HCT116 (cell line): ENCODE results near the gene PIK3C3. TPM values are rescaled to one million over a fixed set of nuclear protein-coding genes. Genes with fewer than 3 reads are reported as not detected.

ENCODE experiments used
- ATAC-seq: fragments of 200-7000 bp; cut with Tn5 transposase; 2 replicates; pipeline ENCODE4 v1.9.1; 2020; ENCODE audit warnings: mild to moderate bottlenecking, moderate library complexity
- BruUV-seq: library from RNA; stranded (reverse); fragments of 400-500 nt; replicated peaks from 2 replicates; lab custom pipeline; 2021; lab: Mats Ljungman, UMichigan
- CTCF ChIA-PET: fragments of 300-600 bp; sonication (Branson Sonifier 250); formaldehyde crosslinking; loops from one replicate; lab custom pipeline; 2021; ENCODE audit warnings: antibody characterized with exemption; lab: Charles Lee
- POLR2A ChIA-PET: fragments of 300-600, 350-600 bp; sonication (Branson Sonifier 250); formaldehyde crosslinking; loops from one replicate; lab custom pipeline; 2021; ENCODE audit warnings: antibody characterized with exemption; lab: Charles Lee
- RAD21 ChIA-PET, 2 experiments: fragments of 300-600 bp; sonication (Branson Sonifier 250); formaldehyde crosslinking; loops; one replicate each; lab custom pipeline; 2023; ENCODE audit warnings: low total read pairs in 2 of 2; ENCODE audit not compliant: uncharacterized antibody in 2 of 2, unreplicated experiment in 2 of 2, low non-redundant PET in 1 of 2; lab: Charles Lee
- DNase-seq: peaks from one replicate; pipeline ENCODE4 v3.0.0-alpha.2; 2010; ENCODE audit warnings: low read depth, low spot score
- H2AFZ ChIP-seq: fragments of 200-600 bp; shearing (Covaris generic), sonication (generic); 2 replicates; pipeline ENCODE4 v1.6.1; 2017; ENCODE audit warnings: low read depth, mixed run types, mixed read lengths, antibody characterized with exemption, low read length; ENCODE audit not compliant: poor library complexity, severe bottlenecking
- H3K27ac ChIP-seq: 2 replicates; pipeline ENCODE4 v1.5.1; 2012; ENCODE audit warnings: low read depth, low read length
- H3K27me3 ChIP-seq: fragments of 200-600 bp; sonication (generic); 2 replicates; pipeline ENCODE4 v1.6.1; 2016; ENCODE audit warnings: mixed run types, low read length, mixed read lengths; ENCODE audit not compliant: insufficient read depth
- H3K36me3 ChIP-seq, 2 experiments: fragments of 200-500 bp in 1 of 2; fragments of 200-600 bp in 1 of 2; sonication (Bioruptor generic) in 1 of 2; sonication (generic) in 1 of 2; 2 replicates each; pipeline versions ENCODE4 v1.5.1 to v1.6.1; 2014 to 2016; ENCODE audit warnings: low read length in 2 of 2, inconsistent platforms in 1 of 2, mixed read lengths in 1 of 2, mixed run types in 1 of 2; ENCODE audit not compliant: insufficient read depth in 2 of 2, control insufficient read depth in 1 of 2
- H3K4me1 ChIP-seq, 2 experiments: fragments of 200-600 bp in 1 of 2; sonication (generic) in 1 of 2; 2 replicates each; pipeline versions ENCODE4 v1.5.1 to v1.6.1; 2012 to 2017; ENCODE audit warnings: low read length in 2 of 2, inconsistent platforms in 1 of 2, mild to moderate bottlenecking in 1 of 2, mixed read lengths in 1 of 2, mixed run types in 1 of 2, moderate library complexity in 1 of 2; ENCODE audit not compliant: insufficient read depth in 2 of 2, control insufficient read depth in 1 of 2
- H3K4me2 ChIP-seq: fragments of 200-600 bp; sonication (generic); 2 replicates; pipeline ENCODE4 v1.6.1; 2017; ENCODE audit warnings: mixed run types, low read length, mixed read lengths
- H3K4me3 ChIP-seq, 2 experiments: fragments of 200-600 bp in 1 of 2; sonication (generic) in 1 of 2; replicated peaks in 1 of 2; 2 replicates each; pipeline ENCODE4 v1.5.1; 2011 to 2016; ENCODE audit warnings: low read length in 2 of 2, control low read depth in 1 of 2, low read depth in 1 of 2, mild to moderate bottlenecking in 1 of 2, mixed read lengths in 1 of 2, mixed run types in 1 of 2
- H3K79me2 ChIP-seq: fragments of 200-600 bp; sonication (generic); 2 replicates; pipeline ENCODE4 v1.6.1; 2017; ENCODE audit warnings: mild to moderate bottlenecking, mixed run types, low read length, moderate library complexity, mixed read lengths; ENCODE audit not compliant: insufficient read depth
- H3K9ac ChIP-seq: fragments of 200-600 bp; sonication (generic); 2 replicates; pipeline ENCODE4 v1.6.1; 2016; ENCODE audit warnings: low read length, mixed read lengths
- H3K9me2 ChIP-seq: fragments of 200-600 bp; sonication (generic), shearing (Covaris generic); 2 replicates; pipeline ENCODE4 v1.6.1; 2017; ENCODE audit warnings: mixed run types, mild to moderate bottlenecking, moderate library complexity; ENCODE audit not compliant: insufficient read depth
- H3K9me3 ChIP-seq, 2 experiments: fragments of 200-500 bp in 1 of 2; fragments of 200-600 bp in 1 of 2; sonication (Bioruptor generic) in 1 of 2; sonication (generic) in 1 of 2; 2 replicates each; pipeline ENCODE4 v1.6.1; 2014 to 2017; ENCODE audit warnings: low read length in 2 of 2, mixed read lengths in 2 of 2, inconsistent platforms in 1 of 2, low read depth in 1 of 2, mild to moderate bottlenecking in 1 of 2, mixed run types in 1 of 2, moderate library complexity in 1 of 2; ENCODE audit not compliant: control insufficient read depth in 1 of 2, insufficient read depth in 1 of 2
- H4K20me1 ChIP-seq: fragments of 200-600 bp; sonication (generic), shearing (Covaris generic); 2 replicates; pipeline ENCODE4 v1.6.1; 2017; ENCODE audit warnings: mixed run types, mild to moderate bottlenecking, moderate library complexity; ENCODE audit not compliant: insufficient read depth
- CEBPB ChIP-seq: IDR thresholded peaks from 2 replicates; pipeline ENCODE4 v1.6.1; 2012; ENCODE audit warnings: low read depth
- EGR1 ChIP-seq: IDR thresholded peaks from 2 replicates; pipeline ENCODE4 v1.6.1; 2012; ENCODE audit warnings: low read depth
- ELF1 ChIP-seq: IDR thresholded peaks from 2 replicates; pipeline ENCODE4 v1.6.1; 2012; ENCODE audit warnings: low read depth, borderline replicate concordance
- EZH2phosphoT487 ChIP-seq: fragments of 200-600 bp; IDR thresholded peaks from 2 replicates; pipeline ENCODE4 v1.6.1; 2018; ENCODE audit warnings: antibody characterized with exemption, borderline replicate concordance
- FOSL1 ChIP-seq: IDR thresholded peaks from 2 replicates; pipeline ENCODE4 v1.6.1; 2012; ENCODE audit warnings: low read depth
- JUND ChIP-seq: IDR thresholded peaks from 2 replicates; pipeline ENCODE4 v1.6.1; 2012
- POLR2A ChIP-seq: IDR thresholded peaks from 2 replicates; pipeline ENCODE4 v1.7.0; 2011; ENCODE audit warnings: borderline replicate concordance; ENCODE audit not compliant: insufficient read depth, insufficient read length; ENCODE audit errors: extremely low read depth
- RAD21 ChIP-seq: IDR thresholded peaks from 2 replicates; pipeline ENCODE4 v1.6.1; 2012; ENCODE audit warnings: low read depth, mild to moderate bottlenecking
- SIN3A ChIP-seq: IDR thresholded peaks from 2 replicates; pipeline ENCODE4 v1.6.1; 2012; ENCODE audit warnings: low read depth
- SP1 ChIP-seq: IDR thresholded peaks from 2 replicates; pipeline ENCODE4 v1.6.1; 2012; ENCODE audit warnings: low read depth
- TCF7L2 ChIP-seq: IDR thresholded peaks from 2 replicates; pipeline ENCODE4 v1.7.0; 2011; ENCODE audit warnings: borderline replicate concordance, inconsistent platforms; ENCODE audit not compliant: insufficient read depth, insufficient read length; ENCODE audit errors: extremely low read depth
- intact Hi-C: fragments of 100-400 bp; cut with micrococcal nuclease; formaldehyde crosslinking; loops from 2 replicates; pipeline ENCODE4 v1.10.0; 2022
- total RNA-seq: library from RNA; stranded (reverse); gene quantifications from one replicate; pipeline ENCODE4 v1.2.1, GENCODE V29; 2021; ENCODE audit not compliant: unreplicated experiment
- TF ChIP-seq, protein P1 (sequence below): IDR thresholded peaks from 2 replicates; pipeline ENCODE4 v1.6.1; 2011; ENCODE audit warnings: mild to moderate bottlenecking, low read length, moderate library complexity; ENCODE audit not compliant: insufficient replicate concordance; ENCODE audit errors: extremely low read depth
- TF ChIP-seq, protein P2 (sequence below): IDR thresholded peaks from 2 replicates; pipeline ENCODE4 v1.6.1; 2012
- TF ChIP-seq, protein P3 (sequence below): IDR thresholded peaks from 2 replicates; pipeline ENCODE4 v1.6.1; 2012

Gene PIK3C3
- total RNA-seq, 1 experiment from 2014 or later: 40.4 TPM

GRCh38 chr18:41939326-41939725 is 15.7 kb upstream of the PIK3C3 start:
- DNase-seq: no peak
- Histone ChIP-seq H3K36me3 (no peaks in the 10 kb centered on the region), H3K4me1 (peaks cover 0 to 14% of the 10 kb centered on the region in 2 experiments; a peak in 2 of 4 replicates), H3K9me2 (no peaks in the 10 kb centered on the region), H3K9me3 (no peaks in the 10 kb centered on the region), H3K27me3 (0 out of 2 replicates have a peak, but pooled peaks cover 7% of the 10 kb centered on the region), H2AFZ (no peak overlapping the region)
- intact Hi-C loops: no loop called here
- TF ChIP-seq, protein P1, sequence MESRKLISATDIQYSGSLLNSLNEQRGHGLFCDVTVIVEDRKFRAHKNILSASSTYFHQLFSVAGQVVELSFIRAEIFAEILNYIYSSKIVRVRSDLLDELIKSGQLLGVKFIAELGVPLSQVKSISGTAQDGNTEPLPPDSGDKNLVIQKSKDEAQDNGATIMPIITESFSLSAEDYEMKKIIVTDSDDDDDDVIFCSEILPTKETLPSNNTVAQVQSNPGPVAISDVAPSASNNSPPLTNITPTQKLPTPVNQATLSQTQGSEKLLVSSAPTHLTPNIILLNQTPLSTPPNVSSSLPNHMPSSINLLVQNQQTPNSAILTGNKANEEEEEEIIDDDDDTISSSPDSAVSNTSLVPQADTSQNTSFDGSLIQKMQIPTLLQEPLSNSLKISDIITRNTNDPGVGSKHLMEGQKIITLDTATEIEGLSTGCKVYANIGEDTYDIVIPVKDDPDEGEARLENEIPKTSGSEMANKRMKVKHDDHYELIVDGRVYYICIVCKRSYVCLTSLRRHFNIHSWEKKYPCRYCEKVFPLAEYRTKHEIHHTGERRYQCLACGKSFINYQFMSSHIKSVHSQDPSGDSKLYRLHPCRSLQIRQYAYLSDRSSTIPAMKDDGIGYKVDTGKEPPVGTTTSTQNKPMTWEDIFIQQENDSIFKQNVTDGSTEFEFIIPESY: no peak
- TF ChIP-seq SIN3A: no peak
- TF ChIP-seq ELF1: no peak
- TF ChIP-seq SP1: no peak
- TF ChIP-seq CEBPB: no peak
- no peak for TF ChIP-seq EZH2phosphoT487
- TF ChIP-seq FOSL1: no peak
- no peak for TF ChIP-seq EGR1
- TF ChIP-seq POLR2A: no peak
- TF ChIP-seq, protein P2, sequence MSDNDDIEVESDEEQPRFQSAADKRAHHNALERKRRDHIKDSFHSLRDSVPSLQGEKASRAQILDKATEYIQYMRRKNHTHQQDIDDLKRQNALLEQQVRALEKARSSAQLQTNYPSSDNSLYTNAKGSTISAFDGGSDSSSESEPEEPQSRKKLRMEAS: no peak
- TF ChIP-seq, protein P3, sequence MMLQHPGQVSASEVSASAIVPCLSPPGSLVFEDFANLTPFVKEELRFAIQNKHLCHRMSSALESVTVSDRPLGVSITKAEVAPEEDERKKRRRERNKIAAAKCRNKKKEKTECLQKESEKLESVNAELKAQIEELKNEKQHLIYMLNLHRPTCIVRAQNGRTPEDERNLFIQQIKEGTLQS: no peak
- TF ChIP-seq TCF7L2: no peak
- TF ChIP-seq RAD21: no peak
- no peak for TF ChIP-seq JUND
- TF ChIP-seq, all 23 proteins: peak for 0
- CTCF ChIA-PET: no interaction called here
- no peaks in the 10 kb centered on the region for H4K20me1 ChIP-seq
- RAD21 ChIA-PET: no interaction called here
- no peak overlapping the region for H3K4me3 ChIP-seq
- H3K9ac ChIP-seq: no peak overlapping the region
- no peak for ATAC-seq
- H3K27ac ChIP-seq: no peak overlapping the region
- no peak overlapping the region for H3K4me2 ChIP-seq
- POLR2A ChIA-PET: no interaction called here
- BruUV-seq: no TSS peak
- no peaks in the 10 kb centered on the region for H3K79me2 ChIP-seq
